SK-N-DZ (cell line): ENCODE results near the gene TMEM150C.
"Not testable (repeated sequence)": the region's sequence is repeated elsewhere in the genome, so short reads cannot be mapped to it uniquely, and the experiment has no call there.

ENCODE experiments used
- DNase-seq: peaks from one replicate; pipeline ENCODE4 v3.0.0-alpha.2; 2015; ENCODE audit warnings: low spot score

TMEM150C gene

GRCh38 chr4:82515705-82516104, 46.1 kb downstream of the TMEM150C start:
- DNase-seq = no peak

GRCh38 chr4:82513382-82513781, 48.4 kb downstream of the TMEM150C start:
- DNase-seq = no peak

GRCh38 chr4:82510216-82510615, 51.6 kb downstream of the TMEM150C start:
- no peak for DNase-seq

GRCh38 chr4:82508806-82509428, 52.9 kb downstream of the TMEM150C start:
- DNase-seq = no peak

GRCh38 chr4:82508011-82508410, 53.8 kb downstream of the TMEM150C start:
- no peak for DNase-seq

- DNase-seq = no peak
Observed at GRCh38 chr4:82501154-82501442, 60.7 kb downstream of the TMEM150C start.

- DNase-seq = no peak
Observed at GRCh38 chr4:82500435-82501153, 61.2 kb downstream of the TMEM150C start.

- DNase-seq = no peak
Observed at GRCh38 chr4:82499738-82500434, 61.9 kb downstream of the TMEM150C start.

- DNase-seq = no peak
Observed at GRCh38 chr4:82496349-82496748, 65.4 kb downstream of the TMEM150C start.

- no peak for DNase-seq
Observed at GRCh38 chr4:82495666-82496065, 66.1 kb downstream of the TMEM150C start.

- no peak for DNase-seq
Observed at GRCh38 chr4:82493721-82494425, 67.9 kb downstream of the TMEM150C start.

GRCh38 chr4:82491251-82491960, 70.4 kb downstream of the TMEM150C start:
- DNase-seq = peak; percentile 24

- no peak for DNase-seq
Observed at GRCh38 chr4:82489987-82490386, 71.8 kb downstream of the TMEM150C start.

- no peak for DNase-seq
Observed at GRCh38 chr4:82489076-82489475, 72.7 kb downstream of the TMEM150C start.

GRCh38 chr4:82484996-82485783, 76.6 kb downstream of the TMEM150C start:
- DNase-seq = no peak

- no peak for DNase-seq
Observed at GRCh38 chr4:82482387-82482786, 79.4 kb downstream of the TMEM150C start.

- no peak for DNase-seq
Observed at GRCh38 chr4:82481506-82481840, 80.3 kb downstream of the TMEM150C start.

- DNase-seq = no peak
Observed at GRCh38 chr4:82480771-82481505, 80.8 kb downstream of the TMEM150C start.

- DNase-seq = no peak
Observed at GRCh38 chr4:82479562-82479961, 82.2 kb downstream of the TMEM150C start.

GRCh38 chr4:82477469-82477868, 84.3 kb downstream of the TMEM150C start:
- not testable (repeated sequence) for DNase-seq
